ENCODE data around the gene OGT. TPM values are rescaled to one million over a fixed set of nuclear protein-coding genes. Genes with fewer than 3 reads are reported as not detected.
"Not testable (repeated sequence)": the region's sequence is repeated elsewhere in the genome, so short reads cannot be mapped to it uniquely, and the experiment has no call there.

The OGT gene
- total RNA-seq, 1 donor from 2014 or later, result 272 TPM

- H3K27ac Mint-ChIP-seq, result no peak overlapping the region
Observed at GRCh38 chrX:71556036-71556435, 23.1 kb downstream of the OGT start.

GRCh38 chrX:71558920-71559319 lies 26.0 kb downstream of the OGT start:
- Mint-ChIP-seq H3K36me3 (ENCODE audit: low read depth) (peaks cover 76% of the 10 kb centered on the region), H3K27me3 (no peaks in the 10 kb centered on the region), H3K4me3 (no peak overlapping the region), H3K9me3 (no peaks in the 10 kb centered on the region), H3K4me1 (no peaks in the 10 kb centered on the region), H3K27ac (no peak overlapping the region)
- POLR2A ChIA-PET, result interaction anchor here (0.6 kb wide), 1 partner anchor 69 kb away, joined by 4 read pairs; no protein-coding TSS in a partner anchor
- ATAC-seq (ENCODE audit: low read depth) (no peak), DNase-seq (no peak)
- TF ChIP-seq CTCF (IDR thresholded peaks at IDR 0.05), result no peak
- intact Hi-C loops (cut with micrococcal nuclease), result no loop called here
- CTCF ChIA-PET, result no interaction called here

More at GRCh38 chrX:71556036-71556435, 23.1 kb downstream of the OGT start:
- Mint-ChIP-seq H3K4me1 (no peaks in the 10 kb centered on the region), H3K9me3 (no peaks in the 10 kb centered on the region), H3K4me3 (no peak overlapping the region), H3K27me3 (no peaks in the 10 kb centered on the region), H3K36me3 (ENCODE audit: low read depth) (peaks cover 58% of the 10 kb centered on the region)
- ChIA-PET POLR2A (no interaction called here), CTCF (no interaction called here)
- TF ChIP-seq CTCF (IDR thresholded peaks at IDR 0.05), result no peak
- intact Hi-C loops (cut with micrococcal nuclease), result no loop called here
- DNase-seq, result no peak
- ATAC-seq (ENCODE audit: low read depth), result no peak

GRCh38 chrX:71559773-71560172 lies 26.9 kb downstream of the OGT start:
- POLR2A ChIA-PET; H3K27me3 Mint-ChIP-seq; CTCF ChIA-PET; ATAC-seq (ENCODE audit: low read depth); H3K4me3 Mint-ChIP-seq; H3K4me1 Mint-ChIP-seq; H3K27ac Mint-ChIP-seq; H3K9me3 Mint-ChIP-seq; DNase-seq; intact Hi-C loops (cut with micrococcal nuclease): not testable (repeated sequence)
- peaks cover 76% of the 10 kb centered on the region for H3K36me3 Mint-ChIP-seq (ENCODE audit: low read depth)

GRCh38 chrX:71563921-71564320 lies 31.0 kb downstream of the OGT start:
- Mint-ChIP-seq H3K27me3 (no peaks in the 10 kb centered on the region), H3K4me1 (no peaks in the 10 kb centered on the region), H3K4me3 (no peak overlapping the region), H3K9me3 (no peaks in the 10 kb centered on the region), H3K27ac (no peak overlapping the region), H3K36me3 (ENCODE audit: low read depth) (peaks cover 78% of the 10 kb centered on the region)
- no peak for TF ChIP-seq CTCF (IDR thresholded peaks at IDR 0.05)
- ChIA-PET POLR2A (no interaction called here), CTCF (interaction anchor here (1.7 kb wide), 1 partner anchor 88 kb away, joined by 6 read pairs; no protein-coding TSS in a partner anchor)
- no peak for DNase-seq
- ATAC-seq (ENCODE audit: low read depth), result no peak
- intact Hi-C loops (cut with micrococcal nuclease), result no loop called here

- POLR2A ChIA-PET, result no interaction called here
- Mint-ChIP-seq H3K9me3 (no peaks in the 10 kb centered on the region), H3K4me1 (no peaks in the 10 kb centered on the region), H3K36me3 (ENCODE audit: low read depth) (peaks cover 77% of the 10 kb centered on the region), H3K27me3 (no peaks in the 10 kb centered on the region), H3K27ac (no peak overlapping the region), H3K4me3 (no peak overlapping the region)
- no peak for TF ChIP-seq CTCF (IDR thresholded peaks at IDR 0.05)
- CTCF ChIA-PET, result no interaction called here
- DNase-seq, result no peak
- intact Hi-C loops (cut with micrococcal nuclease), result no loop called here
- no peak for ATAC-seq (ENCODE audit: low read depth)
Observed at GRCh38 chrX:71565474-71566041, 32.7 kb downstream of the OGT start.

GRCh38 chrX:71571390-71571789 lies 38.5 kb downstream of the OGT start:
- H3K27me3 Mint-ChIP-seq; H3K4me3 Mint-ChIP-seq; CTCF ChIA-PET; POLR2A ChIA-PET; H3K27ac Mint-ChIP-seq; H3K4me1 Mint-ChIP-seq; DNase-seq; ATAC-seq (ENCODE audit: low read depth); H3K9me3 Mint-ChIP-seq: not testable (repeated sequence)
- intact Hi-C loops (cut with micrococcal nuclease), result loop anchor here (5.0 kb wide), 1 partner anchor 81 kb away; no protein-coding TSS in a partner anchor
- H3K36me3 Mint-ChIP-seq (ENCODE audit: low read depth), result peaks cover 66% of the 10 kb centered on the region

Data from activated B cell treated with CpG ODN at 0.5 μM for 24 hours (primary cell).